NB4 (cell line): Measurements from ENCODE around the gene ATG4C.

Experiments used
- DNase-seq: peaks from one replicate; pipeline ENCODE4 v3.0.0; 2010; ENCODE audit warnings: low read depth
- H3K4me3 ChIP-seq: one replicate; pipeline ENCODE4 v1.5.1; 2011; ENCODE audit warnings: mild to moderate bottlenecking, low read depth, low read length, moderate library complexity
- CTCF ChIP-seq: IDR thresholded peaks from one replicate; pipeline ENCODE4 v1.5.1; 2012; ENCODE audit warnings: low read depth, low read length
- MAX ChIP-seq: IDR thresholded peaks from 2 replicates; pipeline ENCODE4 v1.6.1; 2011; ENCODE audit warnings: low read depth, low read length
- MYC ChIP-seq: IDR thresholded peaks from 2 replicates; pipeline ENCODE4 v1.6.1; 2011; ENCODE audit warnings: low read depth, low read length
- POLR2A ChIP-seq: IDR thresholded peaks from 2 replicates; pipeline ENCODE4 v1.6.1; 2011; ENCODE audit warnings: mild to moderate bottlenecking; ENCODE audit not compliant: insufficient read length; ENCODE audit errors: extremely low read depth

ATG4C gene

GRCh38 chr1:62891956-62892562 is 108.1 kb downstream of the ATG4C start:
- no peak for TF ChIP-seq MYC
- H3K4me3 ChIP-seq = no peak overlapping the region
- no peak for DNase-seq

GRCh38 chr1:62897788-62898187 is 113.9 kb downstream of the ATG4C start:
- TF ChIP-seq MYC (no peak), CTCF (no peak), POLR2A (no peak)
- no peak overlapping the region for H3K4me3 ChIP-seq
- no peak for DNase-seq

GRCh38 chr1:62900566-62900965 is 116.6 kb downstream of the ATG4C start:
- TF ChIP-seq POLR2A (no peak), CTCF (no peak), MYC (no peak), MAX (no peak)
- H3K4me3 ChIP-seq = no peak overlapping the region
- DNase-seq = no peak

- H3K4me3 ChIP-seq = no peak overlapping the region
- no peak for DNase-seq
- TF ChIP-seq CTCF = no peak
- no peak for TF ChIP-seq MYC
- no peak for TF ChIP-seq MAX
- TF ChIP-seq POLR2A = no peak
These were observed 117.7 kb downstream of the ATG4C start for GRCh38 chr1:62901650-62902049.

- H3K4me3 ChIP-seq = no peak overlapping the region
- TF ChIP-seq MAX = no peak
- TF ChIP-seq POLR2A = no peak
- no peak for TF ChIP-seq CTCF
- no peak for TF ChIP-seq MYC
- no peak for DNase-seq
These were observed 119.6 kb downstream of the ATG4C start for GRCh38 chr1:62903522-62903921.

GRCh38 chr1:62903982-62904855 is 120.3 kb downstream of the ATG4C start:
- no peak for TF ChIP-seq CTCF
- TF ChIP-seq POLR2A = no peak
- DNase-seq = no peak
- H3K4me3 ChIP-seq = no peak overlapping the region
